ENCODE results near the gene PABPN1L. TPM values are rescaled to one million over a fixed set of nuclear protein-coding genes. Genes with fewer than 3 reads are reported as not detected.

Gene PABPN1L
- total and polyA plus RNA-seq, 2 experiments from 2014 or later = not detected

DNA sequence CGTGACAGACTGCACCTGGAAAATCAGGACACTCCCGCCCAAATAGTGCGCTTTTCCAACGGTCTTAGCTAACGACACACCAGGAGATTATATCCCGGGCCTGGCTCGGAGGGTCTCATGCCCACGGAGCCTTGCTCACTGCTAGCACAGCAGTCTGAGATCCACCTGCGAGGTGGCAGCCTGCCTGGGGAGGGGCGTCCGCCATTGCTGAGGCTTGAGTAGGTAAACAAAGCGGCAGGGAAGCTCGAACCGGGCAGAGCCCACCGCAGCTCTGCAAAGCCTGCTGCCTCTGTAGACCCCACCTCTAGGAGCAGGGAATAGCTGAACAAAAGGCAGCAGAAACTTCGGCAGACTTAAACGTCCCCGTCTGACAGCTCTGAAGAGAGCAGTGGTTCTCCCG, 14.8 kb downstream of the PABPN1L start (continued):
- TF ChIP-seq, protein P1, sequence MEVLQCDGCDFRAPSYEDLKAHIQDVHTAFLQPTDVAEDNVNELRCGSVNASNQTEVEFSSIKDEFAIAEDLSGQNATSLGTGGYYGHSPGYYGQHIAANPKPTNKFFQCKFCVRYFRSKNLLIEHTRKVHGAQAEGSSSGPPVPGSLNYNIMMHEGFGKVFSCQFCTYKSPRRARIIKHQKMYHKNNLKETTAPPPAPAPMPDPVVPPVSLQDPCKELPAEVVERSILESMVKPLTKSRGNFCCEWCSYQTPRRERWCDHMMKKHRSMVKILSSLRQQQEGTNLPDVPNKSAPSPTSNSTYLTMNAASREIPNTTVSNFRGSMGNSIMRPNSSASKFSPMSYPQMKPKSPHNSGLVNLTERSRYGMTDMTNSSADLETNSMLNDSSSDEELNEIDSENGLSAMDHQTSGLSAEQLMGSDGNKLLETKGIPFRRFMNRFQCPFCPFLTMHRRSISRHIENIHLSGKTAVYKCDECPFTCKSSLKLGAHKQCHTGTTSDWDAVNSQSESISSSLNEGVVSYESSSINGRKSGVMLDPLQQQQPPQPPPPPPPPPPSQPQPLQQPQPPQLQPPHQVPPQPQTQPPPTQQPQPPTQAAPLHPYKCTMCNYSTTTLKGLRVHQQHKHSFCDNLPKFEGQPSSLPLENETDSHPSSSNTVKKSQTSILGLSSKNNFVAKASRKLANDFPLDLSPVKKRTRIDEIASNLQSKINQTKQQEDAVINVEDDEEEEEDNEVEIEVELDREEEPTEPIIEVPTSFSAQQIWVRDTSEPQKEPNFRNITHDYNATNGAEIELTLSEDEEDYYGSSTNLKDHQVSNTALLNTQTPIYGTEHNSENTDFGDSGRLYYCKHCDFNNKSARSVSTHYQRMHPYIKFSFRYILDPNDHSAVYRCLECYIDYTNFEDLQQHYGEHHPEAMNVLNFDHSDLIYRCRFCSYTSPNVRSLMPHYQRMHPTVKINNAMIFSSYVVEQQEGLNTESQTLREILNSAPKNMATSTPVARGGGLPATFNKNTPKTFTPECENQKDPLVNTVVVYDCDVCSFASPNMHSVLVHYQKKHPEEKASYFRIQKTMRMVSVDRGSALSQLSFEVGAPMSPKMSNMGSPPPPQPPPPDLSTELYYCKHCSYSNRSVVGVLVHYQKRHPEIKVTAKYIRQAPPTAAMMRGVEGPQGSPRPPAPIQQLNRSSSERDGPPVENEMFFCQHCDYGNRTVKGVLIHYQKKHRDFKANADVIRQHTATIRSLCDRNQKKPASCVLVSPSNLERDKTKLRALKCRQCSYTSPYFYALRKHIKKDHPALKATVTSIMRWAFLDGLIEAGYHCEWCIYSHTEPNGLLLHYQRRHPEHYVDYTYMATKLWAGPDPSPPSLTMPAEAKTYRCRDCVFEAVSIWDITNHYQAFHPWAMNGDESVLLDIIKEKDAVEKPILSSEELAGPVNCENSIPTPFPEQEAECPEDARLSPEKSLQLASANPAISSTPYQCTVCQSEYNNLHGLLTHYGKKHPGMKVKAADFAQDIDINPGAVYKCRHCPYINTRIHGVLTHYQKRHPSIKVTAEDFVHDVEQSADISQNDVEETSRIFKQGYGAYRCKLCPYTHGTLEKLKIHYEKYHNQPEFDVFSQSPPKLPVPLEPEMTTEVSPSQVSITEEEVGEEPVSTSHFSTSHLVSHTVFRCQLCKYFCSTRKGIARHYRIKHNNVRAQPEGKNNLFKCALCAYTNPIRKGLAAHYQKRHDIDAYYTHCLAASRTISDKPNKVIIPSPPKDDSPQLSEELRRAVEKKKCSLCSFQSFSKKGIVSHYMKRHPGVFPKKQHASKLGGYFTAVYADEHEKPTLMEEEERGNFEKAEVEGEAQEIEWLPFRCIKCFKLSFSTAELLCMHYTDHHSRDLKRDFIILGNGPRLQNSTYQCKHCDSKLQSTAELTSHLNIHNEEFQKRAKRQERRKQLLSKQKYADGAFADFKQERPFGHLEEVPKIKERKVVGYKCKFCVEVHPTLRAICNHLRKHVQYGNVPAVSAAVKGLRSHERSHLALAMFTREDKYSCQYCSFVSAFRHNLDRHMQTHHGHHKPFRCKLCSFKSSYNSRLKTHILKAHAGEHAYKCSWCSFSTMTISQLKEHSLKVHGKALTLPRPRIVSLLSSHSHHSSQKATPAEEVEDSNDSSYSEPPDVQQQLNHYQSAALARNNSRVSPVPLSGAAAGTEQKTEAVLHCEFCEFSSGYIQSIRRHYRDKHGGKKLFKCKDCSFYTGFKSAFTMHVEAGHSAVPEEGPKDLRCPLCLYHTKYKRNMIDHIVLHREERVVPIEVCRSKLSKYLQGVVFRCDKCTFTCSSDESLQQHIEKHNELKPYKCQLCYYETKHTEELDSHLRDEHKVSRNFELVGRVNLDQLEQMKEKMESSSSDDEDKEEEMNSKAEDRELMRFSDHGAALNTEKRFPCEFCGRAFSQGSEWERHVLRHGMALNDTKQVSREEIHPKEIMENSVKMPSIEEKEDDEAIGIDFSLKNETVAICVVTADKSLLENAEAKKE (CRISPR knock-in tag; IDR thresholded peaks at IDR 0.05) = no peak
- no peak for TF ChIP-seq ZNF331 (CRISPR knock-in tag; IDR thresholded peaks at IDR 0.05; ENCODE audit: low read depth)
- TF ChIP-seq EZH2 (IDR thresholded peaks at IDR 0.05; ENCODE audit: low read depth, unreplicated experiment) = no peak
- no peak for TF ChIP-seq CREB1 (CRISPR knock-in tag; IDR thresholded peaks at IDR 0.05; ENCODE audit: low read depth)

DNA sequence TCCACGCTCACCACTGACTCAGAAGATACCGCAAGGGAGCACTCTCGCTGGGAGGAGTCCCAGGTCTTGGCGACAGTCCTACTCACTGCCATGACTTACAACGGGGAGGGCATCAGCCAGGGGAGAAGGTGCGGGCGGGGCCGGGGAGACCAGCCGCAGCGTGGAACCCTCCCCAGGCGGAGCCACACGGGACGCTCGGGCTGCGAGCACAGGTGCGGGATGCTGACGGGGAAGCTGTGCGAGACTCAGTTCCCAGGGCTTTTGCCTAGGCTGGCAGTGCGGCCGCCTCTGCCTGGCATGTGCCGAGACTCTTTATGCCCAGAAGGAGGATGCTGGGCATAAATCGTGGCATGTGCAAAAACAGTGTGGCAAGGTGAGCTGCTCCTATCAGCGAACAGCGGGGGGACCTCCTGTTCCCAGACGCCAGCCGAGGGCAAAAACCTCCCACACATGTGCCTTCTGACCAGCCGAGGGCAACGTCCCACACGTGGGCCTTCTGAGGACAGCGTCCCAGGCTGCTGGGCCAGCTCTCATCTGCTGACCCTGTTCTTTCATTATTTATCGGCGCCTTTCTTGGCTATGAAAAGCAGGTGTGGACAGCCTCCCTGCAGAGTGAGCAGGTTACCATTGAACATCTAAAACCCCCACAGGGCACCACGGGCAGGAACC, 15.8 kb downstream of the PABPN1L start:
- Histone ChIP-seq H3K27me3 (ENCODE audit: insufficient read depth) (no peaks in the 10 kb centered on the region), H3K36me3 (ENCODE audit: insufficient read depth) (no peaks in the 10 kb centered on the region), H2AFZ (no peak overlapping the region), H3K4me3 (no peak overlapping the region), H3F3A (replicated peaks; ENCODE audit: low read depth) (0 out of 2 replicates have a peak, but pooled peaks cover 3% of the 10 kb centered on the region), H3K4me1 (ENCODE audit: insufficient read depth) (no peaks in the 10 kb centered on the region; the same call in 1 of the 2 replicates), H4K20me1 (replicated peaks; ENCODE audit: insufficient read depth) (peaks cover 1% of the 10 kb centered on the region; the same call in 1 of the 2 replicates), H3K9me2 (ENCODE audit: insufficient read depth) (no peaks in the 10 kb centered on the region), H3K79me2 (replicated peaks; ENCODE audit: insufficient read depth) (peaks cover 5% of the 10 kb centered on the region; the same call in 1 of the 2 replicates), H3K27ac (ENCODE audit: low read depth) (no peak overlapping the region), H3K4me2 (no peak overlapping the region)
- Mint-ChIP-seq H3K9me3 (peaks cover 12% of the 10 kb centered on the region; the same call in 2 of the 3 replicates), H3K4me3 (no peak overlapping the region), H3K4me1 (peaks cover 8% of the 10 kb centered on the region), H3K27ac (no peak overlapping the region), H3K36me3 (ENCODE audit: low read depth) (peaks cover 22% of the 10 kb centered on the region), H3K27me3 (ENCODE audit: insufficient read depth, low read depth, poor library complexity) (peaks cover 4% of the 10 kb centered on the region)
- ATAC-seq = no peak
- DNase-seq (ENCODE audit: low spot score) = no peak
- TF ChIP-seq ZNF331 (CRISPR knock-in tag; IDR thresholded peaks at IDR 0.05; ENCODE audit: low read depth) (no peak), NANOG (IDR thresholded peaks at IDR 0.05; ENCODE audit: borderline replicate concordance) (no peak), CREB1 (CRISPR knock-in tag; IDR thresholded peaks at IDR 0.05; ENCODE audit: low read depth) (no peak)
- TF ChIP-seq, protein P1 (CRISPR knock-in tag; IDR thresholded peaks at IDR 0.05) = no peak
- TF ChIP-seq, protein P2, sequence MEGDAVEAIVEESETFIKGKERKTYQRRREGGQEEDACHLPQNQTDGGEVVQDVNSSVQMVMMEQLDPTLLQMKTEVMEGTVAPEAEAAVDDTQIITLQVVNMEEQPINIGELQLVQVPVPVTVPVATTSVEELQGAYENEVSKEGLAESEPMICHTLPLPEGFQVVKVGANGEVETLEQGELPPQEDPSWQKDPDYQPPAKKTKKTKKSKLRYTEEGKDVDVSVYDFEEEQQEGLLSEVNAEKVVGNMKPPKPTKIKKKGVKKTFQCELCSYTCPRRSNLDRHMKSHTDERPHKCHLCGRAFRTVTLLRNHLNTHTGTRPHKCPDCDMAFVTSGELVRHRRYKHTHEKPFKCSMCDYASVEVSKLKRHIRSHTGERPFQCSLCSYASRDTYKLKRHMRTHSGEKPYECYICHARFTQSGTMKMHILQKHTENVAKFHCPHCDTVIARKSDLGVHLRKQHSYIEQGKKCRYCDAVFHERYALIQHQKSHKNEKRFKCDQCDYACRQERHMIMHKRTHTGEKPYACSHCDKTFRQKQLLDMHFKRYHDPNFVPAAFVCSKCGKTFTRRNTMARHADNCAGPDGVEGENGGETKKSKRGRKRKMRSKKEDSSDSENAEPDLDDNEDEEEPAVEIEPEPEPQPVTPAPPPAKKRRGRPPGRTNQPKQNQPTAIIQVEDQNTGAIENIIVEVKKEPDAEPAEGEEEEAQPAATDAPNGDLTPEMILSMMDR (conservative IDR thresholded peaks at IDR 0.05; ENCODE audit: low read depth in 2 of 2) = no peak

All from GM23338 (cell line).